HG03442 (cell line): ENCODE data around the gene TNNT3.

Experiments used
- ATAC-seq: cut with Tn5 transposase; IDR thresholded peaks from one replicate; pipeline ENCODE4 v1.9.1; 2021; ENCODE audit warnings: mild to moderate bottlenecking, moderate library complexity; ENCODE audit not compliant: unreplicated experiment

TNNT3 gene

DNA sequence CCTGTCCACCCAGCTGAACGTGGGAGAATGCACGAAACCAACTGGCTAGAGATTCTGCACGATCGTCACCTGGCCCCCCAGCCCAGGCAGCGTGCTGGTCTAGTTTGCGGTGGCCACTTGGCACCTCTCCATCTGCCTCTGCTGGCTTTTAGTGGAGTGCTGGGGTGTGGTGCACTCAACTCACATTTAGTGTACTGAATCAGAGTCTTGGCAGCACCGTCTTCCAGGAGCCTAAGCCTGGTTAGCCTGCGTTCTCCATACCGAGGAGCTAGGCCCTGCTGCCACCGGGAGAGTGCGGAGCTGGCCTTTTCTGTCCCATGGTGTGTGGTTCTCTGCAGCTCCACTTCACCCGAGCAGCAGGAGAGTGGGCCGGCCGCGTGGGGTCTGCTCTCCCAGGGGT lies 30.4 kb downstream of the TNNT3 start:
- no peak for ATAC-seq

DNA sequence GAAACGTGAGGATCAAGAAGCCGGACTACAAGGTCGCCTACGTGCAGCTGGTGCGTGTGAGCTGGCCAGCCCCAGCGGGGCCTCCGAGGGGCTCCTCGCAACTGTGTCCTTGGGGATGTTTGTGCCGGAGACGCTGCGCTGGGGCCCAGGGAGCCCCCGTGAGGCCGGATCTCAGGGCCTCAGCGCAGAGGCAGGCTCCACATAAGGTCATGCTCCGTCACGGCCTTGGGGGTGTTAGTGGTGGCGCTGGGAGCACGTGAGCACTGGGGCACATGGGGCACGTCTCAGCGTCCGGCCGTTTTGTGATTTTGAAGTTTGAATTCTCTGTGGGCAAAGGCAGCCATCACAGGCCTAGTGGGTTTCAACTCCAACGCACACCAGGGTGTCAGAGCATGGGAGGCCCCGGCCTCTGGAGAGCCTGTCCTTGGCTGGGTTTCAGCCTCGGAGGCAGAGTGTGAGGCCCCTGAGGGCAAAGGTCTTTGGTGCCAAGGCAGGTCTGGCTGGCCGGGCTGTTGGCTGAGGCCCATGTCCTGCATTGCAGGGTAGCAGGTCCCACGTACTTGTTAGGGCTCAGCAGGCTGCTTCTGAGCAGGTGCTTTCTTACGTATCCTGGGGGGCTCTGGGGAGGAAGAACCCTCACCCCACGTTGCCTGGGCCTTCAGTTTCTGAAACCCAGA lies 33.4 kb downstream of the TNNT3 start:
- no peak for ATAC-seq

- no peak for ATAC-seq
Measured at GRCh38 chr11:1953489-1954266, 34.2 kb downstream of the TNNT3 start.

DNA sequence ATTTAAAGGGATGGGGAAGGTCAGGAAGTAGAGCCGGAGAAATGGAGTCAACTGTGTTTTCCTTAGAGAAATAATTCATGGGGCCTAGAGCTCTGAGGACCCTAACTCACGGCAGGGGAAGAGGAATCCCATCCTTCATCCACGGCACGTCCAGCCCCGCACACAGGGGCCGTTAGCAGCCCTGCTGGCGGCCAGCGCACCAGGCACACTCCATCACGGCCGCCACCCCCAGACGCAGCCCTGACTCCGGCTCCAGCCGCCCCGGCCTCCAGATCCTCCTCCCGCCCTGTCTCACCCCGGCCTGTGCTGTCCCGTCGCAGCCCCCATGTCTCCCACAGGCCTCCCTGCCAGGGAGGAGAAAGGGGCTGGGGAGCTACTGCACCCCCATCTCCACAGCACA lies 38.9 kb downstream of the TNNT3 start:
- no peak for ATAC-seq

- no peak for ATAC-seq
Measured at GRCh38 chr11:1959786-1960185, 40.3 kb downstream of the TNNT3 start.

DNA sequence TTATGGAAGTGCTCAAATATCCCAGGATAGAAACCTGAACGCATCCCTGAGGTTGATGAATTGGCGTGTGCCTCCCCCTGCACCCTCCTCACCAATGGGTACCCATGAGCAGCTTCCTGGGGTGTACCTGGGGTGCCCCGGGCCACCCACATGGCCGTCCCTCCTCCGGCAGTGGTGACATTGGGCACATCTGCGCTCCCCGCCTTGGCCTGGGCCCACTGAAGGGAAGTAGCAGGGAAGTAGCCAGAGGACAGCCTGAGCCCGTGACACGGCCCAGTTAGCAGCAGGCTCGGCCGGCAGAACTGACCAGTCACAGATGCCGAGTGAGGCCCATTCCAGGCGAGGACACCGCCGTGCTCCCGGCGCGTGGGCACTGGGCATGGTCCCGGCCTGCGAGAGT lies 44.4 kb downstream of the TNNT3 start:
- ATAC-seq: no peak

- no peak for ATAC-seq
Measured at GRCh38 chr11:1964348-1964747, 44.8 kb downstream of the TNNT3 start.

DNA sequence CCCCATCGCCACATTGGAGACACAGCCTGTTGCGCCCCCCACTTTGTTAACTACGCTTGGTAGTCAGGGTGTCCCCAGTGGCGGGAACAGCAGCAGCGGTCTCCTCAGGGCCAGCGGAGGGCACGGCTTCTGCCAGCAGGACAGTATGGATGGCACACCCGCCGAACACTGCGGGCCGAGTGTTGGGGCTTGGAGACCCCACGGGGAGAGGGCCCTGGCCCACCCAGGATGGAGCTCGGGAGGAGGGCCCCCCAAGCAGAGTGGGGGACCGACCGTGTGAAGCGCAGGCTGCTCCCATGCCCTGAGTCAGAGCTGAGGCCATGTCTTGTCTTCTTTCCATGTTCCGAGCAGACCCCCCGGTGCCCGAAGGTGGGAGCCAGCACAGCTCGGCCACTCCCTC lies 45.5 kb downstream of the TNNT3 start:
- ATAC-seq: no peak

GRCh38 chr11:1966531-1966930 lies 47.0 kb downstream of the TNNT3 start:
- ATAC-seq: no peak

DNA sequence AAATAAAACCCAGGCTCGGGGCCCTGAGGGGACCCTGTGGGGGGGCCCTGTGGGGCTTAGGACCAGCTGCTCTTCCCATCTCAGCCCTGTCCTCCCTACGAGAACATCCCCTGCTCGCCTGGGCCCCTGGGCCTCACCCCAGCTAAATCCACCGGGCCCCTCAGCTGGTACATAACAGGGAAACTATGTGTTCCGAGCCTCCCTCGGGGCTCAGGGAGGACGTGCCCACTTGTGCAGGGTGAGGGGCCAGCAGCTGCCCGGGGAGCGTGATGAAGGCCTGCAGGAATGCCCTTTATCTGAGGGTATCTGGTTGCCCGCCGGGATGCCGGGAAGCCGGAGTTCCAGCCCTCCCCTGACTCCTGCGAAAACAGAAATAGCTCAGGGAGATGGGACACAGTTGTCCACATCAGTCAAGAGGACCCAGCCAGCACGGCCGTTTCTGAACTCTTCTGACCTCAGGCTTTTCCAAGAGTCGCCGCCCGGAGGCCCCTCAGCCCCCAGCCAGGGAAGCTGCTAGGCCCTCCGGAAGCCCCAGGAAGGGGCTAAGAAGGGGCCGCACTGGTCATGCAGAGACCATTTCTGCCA lies 48.2 kb downstream of the TNNT3 start:
- no peak for ATAC-seq

DNA sequence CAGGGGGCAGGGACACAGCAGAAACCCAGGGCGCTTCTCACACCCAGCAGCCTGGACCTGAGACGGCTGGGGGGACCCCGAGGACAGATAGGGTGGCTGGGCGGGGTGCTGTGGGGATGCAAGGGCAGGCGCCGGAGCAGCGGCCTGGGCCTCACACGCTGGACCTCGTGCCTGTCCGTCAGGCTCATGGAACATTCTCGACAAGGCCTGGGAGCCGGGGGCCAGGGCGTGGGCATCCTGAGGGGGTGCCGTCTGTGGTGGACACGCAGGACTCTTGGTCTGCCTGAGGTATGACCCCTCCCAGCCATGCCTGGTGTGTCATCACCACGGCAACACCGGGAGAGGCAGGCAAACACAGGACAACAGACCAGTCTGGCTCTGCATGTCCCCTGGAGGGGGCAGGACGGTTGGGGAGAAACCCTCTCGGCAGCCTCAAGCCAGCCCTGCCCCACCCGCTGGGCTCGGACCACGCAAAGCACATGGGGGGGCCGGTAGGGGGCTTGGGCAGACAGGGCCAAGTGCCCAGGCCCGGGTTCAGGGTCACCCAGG lies 49.0 kb downstream of the TNNT3 start:
- ATAC-seq: no peak

DNA sequence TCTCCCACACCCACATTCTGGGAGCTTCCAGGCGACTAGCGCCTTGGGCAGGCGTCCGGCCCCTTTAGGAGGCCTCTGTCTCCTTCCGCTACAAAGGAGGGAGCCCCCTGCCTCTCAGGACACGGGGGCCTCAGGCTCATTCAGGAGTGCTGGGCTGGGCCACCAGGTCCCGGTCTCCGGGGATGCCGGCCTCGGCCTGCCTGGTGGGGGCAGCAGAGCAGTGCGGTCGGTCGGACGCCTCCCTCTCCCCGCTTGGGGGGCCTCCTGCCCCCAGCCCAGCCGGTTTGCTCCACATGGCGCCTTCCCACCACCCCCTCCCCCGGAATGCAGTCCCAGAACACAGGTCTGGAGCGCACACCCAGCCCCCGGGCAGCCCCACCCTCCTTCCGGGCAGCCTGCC lies 49.5 kb downstream of the TNNT3 start:
- ATAC-seq: no peak

DNA sequence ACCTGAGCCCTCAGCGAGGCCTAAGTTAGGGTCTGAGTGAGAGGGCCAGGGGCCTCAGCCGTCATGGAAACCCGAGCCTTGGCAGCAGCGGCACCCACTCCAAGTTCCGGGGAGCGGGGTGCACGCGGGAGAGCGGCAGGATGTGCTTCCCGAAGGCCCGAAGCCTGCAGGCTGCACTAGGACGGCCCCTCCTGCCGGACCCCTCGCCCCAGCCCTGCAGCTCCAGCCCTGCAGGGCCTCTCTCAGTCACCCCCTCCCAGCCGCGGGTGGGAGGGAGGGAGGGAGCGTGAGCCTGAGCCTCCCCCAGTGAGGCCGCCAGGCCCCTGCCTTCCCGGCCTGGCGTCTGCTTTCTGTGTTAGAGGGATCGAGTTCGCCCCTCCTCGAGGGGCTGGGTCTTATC lies 50.3 kb downstream of the TNNT3 start:
- no peak for ATAC-seq

DNA sequence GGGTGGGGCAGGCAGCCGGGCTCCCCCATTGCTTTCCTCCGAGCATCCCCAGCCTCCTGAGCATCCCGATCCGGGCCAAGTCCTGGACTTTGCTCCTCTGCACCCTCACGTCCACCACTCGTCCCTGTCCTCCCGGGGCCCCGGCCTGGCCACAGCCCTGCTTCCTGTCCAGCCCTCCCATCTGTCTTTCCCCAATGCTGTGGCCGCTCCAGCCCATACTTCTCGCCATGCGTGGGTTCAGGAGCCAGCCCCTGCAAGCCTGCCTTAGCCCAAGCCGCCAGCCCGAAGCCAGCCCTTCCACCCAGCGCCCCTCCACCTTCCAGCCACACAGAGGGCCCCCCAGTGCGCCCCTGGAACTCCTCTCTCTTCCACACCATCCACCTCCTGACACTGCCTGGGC lies 51.5 kb downstream of the TNNT3 start:
- no peak for ATAC-seq

- no peak for ATAC-seq
Measured at GRCh38 chr11:1975185-1975584, 55.7 kb downstream of the TNNT3 start.

DNA sequence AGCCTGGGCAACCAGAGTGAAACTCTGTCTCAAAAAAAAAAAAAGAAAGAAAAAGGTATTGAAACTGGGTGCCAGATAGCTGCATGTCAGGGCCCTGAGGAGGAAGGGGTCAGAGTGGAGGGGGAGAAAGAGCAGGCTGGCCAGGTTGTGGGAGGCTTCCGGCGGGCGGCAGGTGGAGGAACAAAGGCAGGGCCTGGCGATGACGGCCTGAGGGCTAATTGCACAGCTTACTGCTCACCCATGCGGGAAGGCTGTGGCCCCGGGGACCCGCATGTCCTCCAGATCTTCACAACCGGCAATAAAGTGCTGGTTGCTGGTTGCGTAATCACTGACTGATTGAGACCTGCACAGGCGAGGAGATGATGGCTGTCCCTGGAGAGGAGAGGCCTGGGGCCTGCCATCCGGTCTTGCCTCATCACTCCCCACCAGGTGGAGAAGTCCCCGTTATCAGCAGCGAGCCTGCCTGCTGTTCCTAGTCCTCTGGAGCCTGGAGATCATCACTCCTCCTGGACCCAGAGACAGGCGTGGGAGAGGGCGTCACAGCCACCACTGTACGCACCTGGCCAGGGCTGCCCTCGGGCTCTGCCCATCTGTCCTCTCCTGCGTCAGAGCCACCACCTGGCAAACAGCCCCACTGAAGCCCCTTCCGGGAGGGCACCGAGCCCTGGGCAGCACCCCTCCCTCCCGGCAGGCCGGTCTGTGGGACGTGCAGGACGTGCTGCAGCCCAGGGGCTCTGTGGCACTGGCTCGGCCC lies 59.4 kb downstream of the TNNT3 start:
- ATAC-seq: no peak

- no peak for ATAC-seq
Measured at GRCh38 chr11:1979607-1980006, 60.1 kb downstream of the TNNT3 start.

GRCh38 chr11:1982873-1983600 lies 63.5 kb downstream of the TNNT3 start:
- ATAC-seq: no peak

- no peak for ATAC-seq
Measured at GRCh38 chr11:1983601-1983961, 64.1 kb downstream of the TNNT3 start.

GRCh38 chr11:1987024-1987423 lies 67.5 kb downstream of the TNNT3 start:
- no peak for ATAC-seq

DNA sequence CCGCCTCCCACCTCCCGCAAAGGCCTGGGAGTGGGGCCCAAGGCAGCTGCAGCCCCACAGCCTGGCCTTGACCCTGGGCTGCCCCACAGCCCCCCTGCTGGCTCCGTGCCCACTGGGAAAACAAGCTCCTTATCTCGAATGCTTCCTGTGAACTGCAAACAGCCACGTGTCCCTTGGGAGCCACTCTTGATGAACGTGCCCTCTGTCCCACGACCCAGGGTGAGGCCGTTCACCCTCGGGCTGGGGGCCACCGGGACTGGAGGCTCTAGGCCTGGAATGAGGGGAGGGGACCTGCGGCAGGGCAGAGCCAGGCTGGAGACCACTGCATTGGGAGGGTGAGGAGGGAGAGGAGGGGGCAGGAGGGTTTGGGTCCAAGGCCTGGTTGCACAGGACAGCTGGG lies 68.7 kb downstream of the TNNT3 start:
- ATAC-seq: no peak
